ENCODE measurements around the gene HOXB2. TPM values are rescaled to one million over a fixed set of nuclear protein-coding genes. Genes with fewer than 3 reads are reported as not detected.

HOXB2 gene
- polyA plus RNA-seq (ENCODE audit: insufficient read length in 12 of 12): 10 to 100 TPM in 7 of 12 donors, 1 to 10 TPM in 4, not detected in 1; 5.5 to 16.3 (median 11.9) TPM
- long read RNA-seq, donor 1, transcript HOXB2-201 (2 exons, 1,562 nt): major isoform, 15 of 15 reads
- long read RNA-seq, donor 1, partial matches to known transcripts: 0 of 15 reads
- long read RNA-seq, donor 1, other reads (novel, unspliced or antisense): 0 of 15 reads
- long read RNA-seq, donor 2, transcript HOXB2-201 (2 exons, 1,562 nt): major isoform, 7 of 7 reads
- long read RNA-seq, donor 2, partial matches to known transcripts: 0 of 7 reads
- long read RNA-seq, donor 2, other reads (novel, unspliced or antisense): 0 of 7 reads
- long read RNA-seq, donor 3, partial matches to known transcripts: 0 of 2 reads
- long read RNA-seq, donor 3, other reads (novel, unspliced or antisense): 0 of 2 reads
- long read RNA-seq, donor 4: 0 reads
- long read RNA-seq, donor 5, transcript HOXB2-201 (2 exons, 1,562 nt): major isoform, 6 of 14 reads
- long read RNA-seq, donor 5, partial matches to known transcripts: 8 of 14 reads
- long read RNA-seq, donor 5, other reads (novel, unspliced or antisense): 0 of 14 reads
- long read RNA-seq, donor 6, partial matches to known transcripts: 0 of 3 reads
- long read RNA-seq, donor 6, other reads (novel, unspliced or antisense): 0 of 3 reads
- long read RNA-seq, donor 7, partial matches to known transcripts: 0 of 2 reads
- long read RNA-seq, donor 7, other reads (novel, unspliced or antisense): 0 of 2 reads
- long read RNA-seq, donor 8, transcript HOXB2-201 (2 exons, 1,562 nt): major isoform, 9 of 9 reads
- long read RNA-seq, donor 8, partial matches to known transcripts: 0 of 9 reads
- long read RNA-seq, donor 8, other reads (novel, unspliced or antisense): 0 of 9 reads
- long read RNA-seq, donor 9, partial matches to known transcripts: 0 of 4 reads
- long read RNA-seq, donor 9, other reads (novel, unspliced or antisense): 0 of 4 reads
- long read RNA-seq, donor 10, transcript HOXB2-201 (2 exons, 1,562 nt): major isoform, 8 of 8 reads
- long read RNA-seq, donor 10, partial matches to known transcripts: 0 of 8 reads
- long read RNA-seq, donor 10, other reads (novel, unspliced or antisense): 0 of 8 reads
- long read RNA-seq, donor 11, partial matches to known transcripts: 0 of 3 reads
- long read RNA-seq, donor 11, other reads (novel, unspliced or antisense): 0 of 3 reads

DNA sequence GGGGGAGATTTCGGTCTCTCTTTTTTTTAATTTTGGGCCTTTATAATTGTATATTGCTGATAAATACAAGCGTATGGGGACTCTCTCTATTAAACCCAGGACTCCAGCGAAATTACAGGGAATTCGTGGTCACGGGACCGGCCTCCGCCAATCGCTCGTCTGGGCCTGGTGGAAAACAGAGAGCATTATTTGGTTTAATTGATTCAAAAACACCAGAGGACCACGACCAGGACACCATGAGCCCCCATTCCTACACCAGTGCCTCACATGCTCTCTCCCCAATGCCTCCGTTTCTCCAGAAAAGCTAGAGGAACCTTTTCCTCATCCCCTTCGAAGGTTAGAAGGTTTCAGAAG is at the start of gene HOXB2:
Gene HOXB2 (minus strand): TSS at position 88 of the 354 bp plus-strand sequence. CDS start 198 bp downstream, outside the sequence.
- DNase-seq: no peak

DNA sequence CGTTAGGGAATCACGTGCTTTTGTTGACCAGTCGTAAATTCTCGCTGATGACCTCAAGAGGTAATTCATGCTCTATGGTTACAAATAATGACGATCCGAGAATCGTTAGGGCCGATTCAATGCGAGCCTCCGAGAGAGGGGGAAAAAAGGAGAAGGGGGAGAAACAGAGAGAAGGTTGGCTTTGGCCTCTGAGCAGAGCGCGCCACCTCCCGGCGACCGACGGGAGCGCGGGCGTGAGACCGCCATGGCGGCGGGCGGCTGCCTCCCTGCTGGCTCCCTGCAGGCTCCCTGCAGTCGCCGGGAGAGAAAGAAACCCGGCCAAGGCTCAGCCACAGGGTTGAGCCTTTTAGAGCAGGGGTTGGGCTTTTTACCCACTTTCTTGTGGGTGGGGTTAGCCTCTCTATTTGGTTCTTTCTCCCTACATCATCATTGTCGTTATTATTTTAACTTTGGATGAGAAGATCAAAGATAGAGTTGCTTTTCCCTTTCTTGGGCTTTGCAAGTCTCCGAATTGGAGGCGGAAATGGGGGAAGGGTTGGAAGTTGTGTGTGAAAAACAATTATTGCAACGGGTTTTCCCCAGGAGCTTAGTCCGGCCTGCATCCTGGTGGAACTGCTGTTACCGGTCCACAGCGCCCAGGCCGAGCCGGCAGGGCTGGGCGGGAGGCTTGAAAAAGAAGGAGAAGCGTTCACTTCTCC is 49.1 kb upstream of the HOXB2 start:
- peak; percentile 81 for DNase-seq

DNA sequence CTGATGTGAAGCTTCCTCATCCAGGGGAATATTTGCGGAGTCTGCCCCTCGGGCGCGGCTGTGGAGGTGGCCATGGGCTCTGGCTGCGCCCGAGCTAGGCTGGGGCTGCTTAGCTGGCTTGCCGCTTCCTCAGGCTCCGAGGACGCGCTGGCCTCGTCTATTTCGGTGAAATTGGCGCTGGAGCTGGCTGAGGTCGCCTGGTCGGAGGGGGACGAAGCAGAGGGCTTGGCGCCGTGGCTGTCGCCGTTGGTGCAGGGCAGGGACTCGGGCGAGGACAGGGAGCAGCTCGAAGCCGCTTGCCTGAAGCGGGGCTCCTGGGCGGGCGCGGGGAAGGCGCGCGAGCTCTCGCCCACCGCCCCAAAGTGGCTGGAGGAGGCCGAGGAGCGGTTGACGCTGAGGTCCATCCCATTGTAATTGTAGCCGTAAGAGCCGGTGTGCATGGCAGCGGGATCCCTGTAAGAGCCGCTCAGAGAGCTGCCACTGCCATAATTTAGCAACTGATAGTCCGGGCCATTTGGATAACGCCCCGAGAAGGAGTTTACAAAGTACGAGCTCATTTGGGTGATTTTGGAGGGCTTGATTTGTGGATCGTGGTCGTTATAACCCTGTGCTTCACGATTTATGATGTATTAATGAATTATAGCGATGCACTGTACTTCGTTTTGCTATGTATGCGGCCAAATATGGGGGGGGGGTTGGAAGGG is 48.4 kb upstream of the HOXB2 start, which contains the start of gene HOXB5:
Gene HOXB5 (minus strand): TSS at position 654 of the 704 bp plus-strand sequence. CDS start 97 bp downstream, at position 557.
- no peak for DNase-seq

DNA sequence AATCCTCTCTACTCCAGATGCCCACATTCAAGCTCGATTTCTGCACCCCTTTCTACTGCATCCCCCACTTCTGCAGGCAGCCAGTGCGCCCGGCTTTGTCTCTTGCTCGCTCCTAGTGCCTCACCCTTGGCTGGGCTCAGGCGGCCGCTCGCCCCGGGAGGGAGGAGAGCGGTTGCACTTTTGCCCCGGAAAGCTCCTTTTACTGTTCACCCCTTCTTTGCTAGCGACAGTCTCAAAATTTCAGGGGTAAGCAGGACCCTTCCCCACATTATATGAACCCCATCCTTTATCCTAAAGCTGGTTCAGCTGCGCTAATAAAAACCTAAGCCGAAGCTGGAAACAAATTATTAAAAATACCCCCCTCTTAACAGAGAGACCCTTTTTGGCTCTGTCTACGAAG is 47.7 kb upstream of the HOXB2 start:
- DNase-seq: no peak

DNA sequence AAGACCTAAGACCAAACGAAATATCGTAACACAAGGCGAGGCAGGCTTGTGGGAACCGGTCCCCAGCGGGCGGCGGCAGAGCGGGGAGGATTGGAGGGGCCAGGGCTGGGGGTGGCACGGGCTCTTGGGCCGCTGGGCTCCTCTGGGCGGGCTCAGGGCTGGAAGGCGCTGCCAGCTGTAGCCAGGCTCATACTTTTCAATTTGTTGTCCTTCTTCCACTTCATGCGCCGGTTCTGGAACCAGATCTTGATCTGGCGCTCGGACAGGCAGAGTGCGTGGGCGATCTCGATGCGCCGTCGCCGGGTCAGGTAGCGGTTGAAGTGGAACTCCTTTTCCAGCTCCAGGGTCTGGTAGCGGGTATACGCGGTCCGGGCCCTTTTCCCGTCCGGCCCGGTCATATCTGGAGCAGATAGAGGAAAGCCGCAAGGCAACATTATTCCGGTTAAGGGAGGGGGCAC is 47.2 kb upstream of the HOXB2 start:
- DNase-seq: no peak

DNA sequence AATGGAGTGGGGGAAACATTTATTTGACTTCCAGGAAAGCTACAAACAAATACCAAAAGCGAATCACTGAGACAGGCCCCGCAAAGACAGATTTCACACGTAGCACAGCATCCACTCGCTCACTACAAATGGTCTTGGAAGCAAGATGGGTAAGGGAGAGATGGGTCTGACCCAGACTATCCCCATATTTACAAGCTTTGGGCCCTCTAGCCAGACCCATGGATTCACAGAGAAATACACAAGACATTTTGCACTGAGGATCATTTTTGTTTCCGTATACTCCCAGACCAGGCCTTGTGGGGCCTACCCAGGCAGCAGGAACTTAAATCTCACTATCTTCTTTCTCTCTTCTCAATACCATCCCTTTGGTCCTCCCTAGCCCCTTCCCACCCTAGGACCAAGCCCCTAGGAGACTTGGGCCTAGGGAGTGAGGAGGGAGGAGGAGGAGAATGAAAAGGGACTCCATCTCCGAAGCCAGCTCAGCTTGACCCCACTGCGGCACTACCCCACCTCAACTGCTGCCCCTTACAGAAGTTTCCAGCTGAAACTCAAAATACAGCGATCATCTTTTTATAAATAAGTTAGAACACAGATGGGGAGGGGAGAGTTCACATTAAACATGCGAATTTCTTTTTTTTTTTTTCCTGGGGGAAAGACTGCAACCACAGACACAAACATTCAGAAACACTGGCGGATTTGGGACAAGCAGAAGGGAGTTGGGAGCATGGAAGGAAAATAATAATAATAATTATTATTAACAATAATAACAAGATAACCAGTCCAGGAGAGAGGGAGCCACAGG is 46.5 kb upstream of the HOXB2 start:
- DNase-seq: no peak

DNA sequence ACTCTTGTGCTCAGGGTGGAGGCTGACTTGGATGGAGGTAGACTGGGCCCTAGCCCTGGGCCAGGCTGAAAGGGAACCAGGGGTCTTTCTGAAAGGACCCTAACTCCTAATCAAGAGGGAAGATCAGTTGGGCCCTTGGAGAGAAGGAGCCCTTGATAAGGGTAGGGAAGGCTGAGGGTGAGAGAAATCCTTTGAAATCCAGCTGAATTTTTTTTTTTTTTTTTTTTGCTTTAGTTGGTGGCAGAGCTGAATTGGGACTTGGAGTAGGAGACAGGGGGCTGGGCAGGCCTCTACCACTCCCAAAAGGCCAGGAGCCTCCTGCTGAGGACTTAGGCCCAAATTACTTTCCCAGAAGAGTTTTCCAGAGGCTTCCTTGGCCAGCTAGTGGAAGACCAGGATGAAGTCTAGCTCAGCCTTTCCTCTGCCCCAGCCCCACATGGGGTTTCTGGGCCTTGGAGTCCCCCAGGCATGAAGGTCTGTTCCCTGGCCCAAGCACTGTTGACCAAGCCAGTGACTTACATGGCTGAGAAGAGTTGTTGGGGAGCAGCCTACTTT is 45.8 kb upstream of the HOXB2 start:
- DNase-seq: no peak

DNA sequence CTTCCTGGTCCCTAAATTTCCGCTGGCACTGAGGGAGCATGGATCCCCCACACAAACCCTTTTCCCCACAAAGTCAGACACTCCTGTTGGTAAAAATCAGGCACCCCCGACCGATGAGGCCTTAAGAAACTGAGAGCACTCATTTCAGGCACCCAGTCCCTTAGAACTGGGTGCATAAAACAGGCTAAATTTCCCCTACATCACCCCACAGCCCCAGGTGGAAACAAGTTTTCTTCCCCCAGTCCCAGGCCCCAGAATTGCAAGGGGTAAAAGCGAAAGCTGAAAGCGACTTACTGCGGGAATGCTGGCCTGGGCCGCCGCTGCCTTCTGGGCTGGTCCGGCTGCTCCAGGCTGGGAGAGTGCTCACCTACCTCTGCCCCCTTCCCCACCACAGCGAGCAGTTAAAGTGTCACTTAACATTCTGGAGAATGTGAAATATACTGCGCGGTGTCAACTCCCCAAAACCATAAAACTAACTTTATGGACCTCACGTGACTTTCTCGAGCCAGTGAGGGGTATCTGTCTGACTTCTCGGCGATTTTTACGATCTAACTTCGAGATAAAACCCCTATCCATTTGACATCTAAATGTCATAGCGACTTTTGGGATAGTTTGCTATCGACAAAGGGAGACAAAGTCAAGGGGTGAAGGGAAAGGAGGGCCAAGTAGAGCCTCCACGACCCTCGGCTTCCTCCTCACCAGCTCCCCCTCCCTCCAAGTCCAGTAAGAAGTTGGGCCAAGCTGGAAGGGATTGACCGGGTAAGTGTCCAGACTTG is 45.1 kb upstream of the HOXB2 start, which contains the start of gene HOXB3:
Gene HOXB3 (minus strand): TSS at position 411 of the 776 bp plus-strand sequence. CDS start 37,767 bp downstream, outside the sequence.
- no peak for DNase-seq

DNA sequence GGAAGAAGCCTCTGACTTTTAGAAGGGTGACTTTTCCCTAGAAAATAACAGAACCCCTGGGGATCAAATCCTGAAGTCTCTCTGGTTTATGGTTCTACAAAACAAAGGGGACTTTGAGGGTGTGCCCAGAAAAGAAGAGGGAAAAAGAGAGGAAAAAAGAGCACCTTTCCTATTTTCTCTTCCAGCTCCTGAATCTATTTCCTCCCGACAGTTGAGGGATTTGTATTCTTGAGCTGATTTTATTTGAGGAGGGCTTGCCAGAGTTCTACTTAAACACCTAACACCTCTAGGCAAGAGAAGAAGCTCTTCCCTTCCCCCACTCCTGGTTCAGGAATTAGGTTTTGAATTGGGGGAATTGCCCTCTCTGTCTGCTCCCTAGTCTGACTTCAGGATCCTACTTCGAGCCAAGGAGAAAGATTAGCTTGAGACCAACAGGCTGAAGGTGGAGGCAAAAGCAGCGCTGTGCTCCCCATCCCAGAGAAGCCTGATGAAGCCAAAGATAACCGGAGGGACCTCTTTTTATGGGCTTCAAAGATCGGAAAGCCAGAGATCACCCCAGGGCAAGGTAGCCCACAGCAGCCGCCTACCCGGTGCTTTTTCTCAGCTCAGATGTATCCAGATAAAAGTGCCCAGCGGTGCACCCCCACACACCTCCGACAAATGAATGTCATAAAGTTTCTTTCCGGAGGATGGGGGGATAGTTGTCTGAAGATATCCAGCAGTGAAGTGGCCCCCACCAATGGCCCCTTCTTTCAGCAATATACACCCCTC is 44.3 kb upstream of the HOXB2 start:
- DNase-seq: no peak

DNA sequence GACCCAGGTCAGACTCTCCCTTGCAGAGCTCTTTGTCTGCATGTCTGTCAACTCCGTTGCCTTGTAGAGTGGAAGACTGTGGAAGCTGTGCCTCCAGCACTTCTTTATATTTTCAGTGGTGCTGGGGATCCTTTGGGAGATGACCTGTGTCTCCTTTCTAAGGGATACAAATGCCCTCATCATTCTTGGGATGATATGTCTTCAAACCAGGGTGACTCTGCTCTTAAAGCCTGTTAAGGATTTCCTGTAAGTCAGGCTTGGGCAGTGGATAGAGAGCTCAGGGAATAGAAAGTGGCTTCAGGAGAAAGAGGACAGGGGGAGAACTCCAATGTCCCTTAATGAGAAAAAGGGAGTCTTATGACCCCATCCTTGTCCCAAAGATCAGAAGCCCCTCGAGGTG is 43.6 kb upstream of the HOXB2 start:
- DNase-seq: no peak

DNA sequence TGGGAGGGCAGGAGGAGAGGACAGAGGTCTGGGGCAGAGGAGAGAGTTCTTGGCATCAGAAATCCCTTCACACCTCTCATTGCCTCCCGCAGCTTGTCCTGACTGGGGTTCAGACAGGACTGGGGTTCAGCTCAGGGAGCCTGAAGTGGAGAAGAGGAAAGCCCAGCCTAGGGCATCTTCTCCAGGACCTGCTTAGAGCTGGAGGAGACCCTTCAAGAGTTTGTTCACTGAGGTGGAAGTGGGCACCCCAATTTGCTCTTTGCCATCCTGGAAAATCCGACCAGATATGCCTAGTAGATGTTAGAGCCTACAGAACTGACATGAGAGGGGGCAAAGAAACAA is 43.1 kb upstream of the HOXB2 start:
- no peak for DNase-seq

DNA sequence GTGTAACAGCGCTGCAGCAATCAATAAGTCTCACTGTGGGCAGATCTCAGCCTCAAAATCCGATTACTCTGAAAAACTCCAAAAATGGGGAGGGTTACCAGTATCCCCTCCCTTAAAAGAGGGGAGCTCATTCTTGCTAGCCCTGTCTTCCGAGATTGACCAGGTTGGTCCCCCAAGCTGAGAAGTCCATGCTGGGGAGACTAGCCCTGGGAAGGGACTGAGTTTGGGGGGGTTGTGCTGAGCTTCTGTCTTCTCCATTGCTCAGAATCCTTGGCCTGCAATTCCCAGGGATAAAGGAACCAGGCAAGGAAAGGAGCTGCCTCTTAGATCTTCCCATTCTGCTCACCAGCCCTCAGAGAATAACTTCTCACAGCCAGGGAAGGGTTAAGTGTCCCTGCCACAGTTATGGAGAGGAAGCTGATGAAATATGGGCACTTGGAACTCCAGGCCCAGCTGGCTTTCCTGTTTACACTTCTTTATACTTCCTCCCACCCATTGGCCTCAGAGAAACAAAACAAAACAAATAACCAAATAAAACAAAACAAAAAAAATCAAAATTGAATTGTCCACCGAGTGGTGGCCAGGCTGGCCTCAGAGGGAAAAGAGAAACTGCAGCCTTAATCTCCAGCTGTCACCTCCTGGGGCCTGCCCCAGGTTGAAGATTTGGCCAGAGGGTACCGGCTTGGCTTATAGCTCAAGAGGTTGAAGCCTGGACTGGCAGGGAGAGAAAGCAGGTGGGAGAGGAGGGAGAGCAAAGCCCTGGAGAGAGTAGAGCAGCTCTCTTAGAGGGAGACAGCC is 42.6 kb upstream of the HOXB2 start:
- no peak for DNase-seq

DNA sequence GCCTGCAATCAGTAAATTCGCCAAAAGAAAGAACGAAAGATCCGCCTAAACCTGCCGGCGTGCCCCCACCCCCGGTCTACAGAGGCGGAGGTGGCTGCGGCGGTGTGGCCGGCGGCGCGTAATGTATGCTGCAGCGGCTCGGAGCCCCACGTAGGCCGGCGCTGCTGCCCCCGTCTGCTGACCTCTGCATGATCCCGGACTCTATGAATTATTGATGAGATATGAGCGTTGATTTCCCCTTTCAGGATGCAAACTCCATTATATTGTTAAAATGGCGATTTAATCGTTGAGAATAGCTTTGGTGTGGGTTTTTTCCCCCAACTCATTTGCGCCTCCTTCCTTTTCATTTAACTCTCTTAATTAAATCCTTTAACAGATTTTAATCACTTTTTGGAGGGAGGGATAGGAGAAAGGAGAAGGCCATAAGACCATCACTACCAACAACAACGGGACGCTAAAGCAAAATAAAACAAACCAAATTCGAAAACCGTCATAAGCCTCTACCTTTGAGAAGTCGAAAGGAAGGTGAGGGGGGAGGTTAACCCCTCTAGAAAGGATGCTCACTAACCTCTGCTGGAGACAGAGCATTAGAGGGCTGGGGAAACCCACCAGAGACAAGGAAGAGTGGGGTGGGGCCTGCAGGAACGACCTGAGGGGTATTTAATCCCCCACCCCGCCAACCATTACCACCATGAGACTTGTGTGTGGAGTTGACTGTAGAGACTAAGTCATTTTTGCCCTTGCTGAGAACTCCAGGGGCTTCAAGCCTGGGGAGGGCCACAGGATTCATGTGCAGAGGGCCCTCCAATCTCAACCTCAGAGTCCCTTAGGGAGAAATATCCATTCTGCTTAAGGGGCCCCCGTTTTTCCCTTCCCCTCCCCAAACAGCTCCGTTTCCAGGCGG is 41.7 kb upstream of the HOXB2 start:
- no peak for DNase-seq

DNA sequence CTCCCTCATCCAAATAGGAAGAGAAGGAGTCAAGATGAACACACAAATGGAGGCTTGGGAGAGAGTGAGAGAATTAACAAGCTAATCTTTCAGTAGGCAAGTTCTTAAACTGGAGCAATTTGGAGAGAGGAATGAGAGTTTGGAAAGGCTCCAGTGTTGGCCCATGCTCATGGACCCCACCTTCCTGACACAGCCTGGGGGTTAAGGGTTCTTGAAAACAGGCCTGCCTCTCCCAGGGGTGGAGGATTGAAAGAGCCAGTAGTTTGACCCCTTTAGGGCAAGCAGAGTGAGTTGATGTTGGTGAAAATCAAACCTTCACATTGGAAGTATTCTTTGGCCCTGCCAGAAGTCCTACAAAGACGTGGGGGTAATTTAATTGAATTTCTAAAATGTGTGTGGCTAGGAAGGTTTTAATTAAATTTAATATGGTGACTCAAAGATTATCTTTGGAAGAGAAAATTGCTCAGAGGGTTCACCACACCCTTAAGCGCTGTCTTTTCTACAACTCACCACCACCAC is 39.4 kb upstream of the HOXB2 start:
- DNase-seq: no peak

DNA sequence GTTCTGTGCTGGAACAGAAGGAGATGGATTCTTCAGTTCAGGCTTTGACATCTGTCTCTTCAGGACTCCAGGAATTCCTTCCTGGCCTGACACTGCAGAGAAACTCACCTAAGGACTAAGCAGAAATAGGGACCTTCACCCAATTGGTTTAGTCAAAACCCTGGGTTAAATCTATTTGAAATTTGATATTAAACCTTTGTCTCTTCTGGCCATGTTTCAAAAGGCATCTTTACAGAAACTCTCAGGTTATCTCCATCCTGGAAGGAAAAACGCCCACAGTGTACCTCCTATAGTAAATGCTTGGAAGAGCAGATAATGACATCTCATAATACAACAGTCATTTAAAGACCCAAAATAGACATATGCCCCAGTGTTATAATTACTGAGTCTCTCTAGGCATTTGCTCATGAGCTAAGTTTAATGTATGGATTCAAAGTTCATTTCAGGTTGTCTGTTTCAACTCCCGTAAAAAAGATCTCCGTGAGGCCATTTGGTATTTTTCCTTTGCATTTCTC is 38.9 kb upstream of the HOXB2 start:
- no peak for DNase-seq

DNA sequence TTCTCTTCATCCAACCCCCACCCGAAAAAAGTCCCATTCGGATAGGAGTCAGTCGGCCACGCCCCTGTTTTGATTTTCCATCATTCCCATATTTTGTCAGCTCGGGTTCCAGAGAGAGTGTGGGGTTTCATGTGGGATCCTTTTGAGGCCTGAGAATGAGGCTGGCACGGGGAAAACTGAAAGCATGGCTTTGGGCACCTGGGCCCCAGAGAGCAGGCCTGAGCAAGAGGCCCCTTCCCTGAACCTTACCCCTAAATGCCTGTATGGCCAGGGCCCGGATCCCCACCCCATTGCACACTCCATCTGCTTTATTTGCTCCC is 37.8 kb upstream of the HOXB2 start:
- DNase-seq: no peak

Measured in muscle of arm (tissue), 14 donors.